ENCODE measurements around the gene IGSF21. TPM values are rescaled to one million over a fixed set of nuclear protein-coding genes. Genes with fewer than 3 reads are reported as not detected.

The IGSF21 gene
- total RNA-seq, 1 donor from 2014 or later, result not detected

- no peak for TF ChIP-seq CTCF (conservative IDR thresholded peaks at IDR 0.05; ENCODE audit: low read depth, low read length)
- no peak for DNase-seq (ENCODE audit: low read depth)
- H3K4me3 ChIP-seq (ENCODE audit: low read depth, low read length), result no peak overlapping the region
Observed at GRCh38 chr1:18085387-18086074, 22.1 kb upstream of the IGSF21 start.

DNA sequence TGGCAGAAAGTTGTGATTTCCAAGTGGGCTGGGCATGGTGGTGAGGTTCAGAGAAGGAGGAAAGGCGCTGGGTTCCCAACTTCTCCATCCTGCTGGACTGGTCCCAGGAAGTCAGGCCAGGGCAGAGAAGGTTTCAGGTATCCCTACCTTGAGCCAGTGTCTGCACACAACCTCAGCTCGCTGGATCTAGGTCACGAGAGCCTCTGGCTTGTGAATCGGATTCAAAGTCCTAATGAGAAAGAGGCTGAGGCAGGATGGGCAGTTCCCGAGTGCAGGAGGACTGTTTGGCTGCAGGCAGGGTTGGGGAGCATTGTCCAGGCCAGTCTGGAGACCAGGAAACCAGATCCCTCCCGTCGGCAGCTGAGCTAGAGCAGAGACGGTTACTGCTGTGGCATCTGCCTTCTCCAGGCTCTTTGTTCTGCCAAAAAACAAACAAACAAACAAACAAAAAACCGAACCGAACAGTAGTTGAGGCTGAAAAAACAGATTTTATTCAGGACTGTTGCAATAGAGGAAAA is 19.5 kb upstream of the IGSF21 start:
- no peak for TF ChIP-seq CTCF (conservative IDR thresholded peaks at IDR 0.05; ENCODE audit: low read depth, low read length)
- H3K4me3 ChIP-seq (ENCODE audit: low read depth, low read length), result no peak overlapping the region
- DNase-seq (ENCODE audit: low read depth), result no peak

DNA sequence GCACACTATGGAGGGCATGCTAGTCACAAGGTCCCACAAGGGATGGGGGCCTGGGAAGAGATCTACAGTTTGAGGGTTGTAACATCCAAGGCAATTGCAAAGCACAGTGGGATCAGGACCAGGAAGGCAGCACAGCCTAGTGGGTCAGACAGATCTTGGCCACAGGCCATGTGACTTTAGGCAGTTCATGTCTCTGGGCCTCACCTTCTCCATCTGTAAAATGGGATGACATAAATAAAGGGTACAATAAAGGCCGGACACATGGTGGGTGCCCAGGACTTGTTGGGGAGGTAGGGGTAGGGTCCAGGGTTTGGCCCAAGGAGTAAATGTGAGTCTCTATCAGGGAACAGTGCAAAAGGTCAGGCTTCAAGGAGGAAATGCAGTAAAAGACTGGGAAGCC is 18.1 kb upstream of the IGSF21 start:
- DNase-seq (ENCODE audit: low read depth), result no peak
- no peak overlapping the region for H3K4me3 ChIP-seq (ENCODE audit: low read depth, low read length)
- TF ChIP-seq CTCF (conservative IDR thresholded peaks at IDR 0.05; ENCODE audit: low read depth, low read length), result no peak

DNA sequence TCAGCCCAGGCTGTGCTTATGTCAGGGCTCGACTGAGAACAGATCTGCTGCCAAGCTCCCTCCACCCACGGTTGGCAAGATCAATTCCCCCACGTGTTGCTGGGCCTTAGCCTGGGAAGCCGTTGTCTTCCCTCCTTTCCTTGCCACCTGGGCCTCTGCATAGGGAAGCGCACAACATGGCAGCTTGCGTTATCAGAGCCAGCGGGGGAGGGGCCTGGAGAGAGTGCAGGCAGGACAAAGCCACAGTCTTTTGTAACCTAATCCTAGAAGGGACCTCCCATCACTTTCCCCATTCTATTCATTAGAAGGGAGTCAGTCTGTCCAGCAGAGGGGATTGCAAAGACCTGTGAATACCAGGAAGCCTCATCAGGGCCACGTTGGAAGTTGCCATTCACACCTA is 17.0 kb upstream of the IGSF21 start:
- no peak overlapping the region for H3K4me3 ChIP-seq (ENCODE audit: low read depth, low read length)
- TF ChIP-seq CTCF (conservative IDR thresholded peaks at IDR 0.05; ENCODE audit: low read depth, low read length), result no peak
- no peak for DNase-seq (ENCODE audit: low read depth)

DNA sequence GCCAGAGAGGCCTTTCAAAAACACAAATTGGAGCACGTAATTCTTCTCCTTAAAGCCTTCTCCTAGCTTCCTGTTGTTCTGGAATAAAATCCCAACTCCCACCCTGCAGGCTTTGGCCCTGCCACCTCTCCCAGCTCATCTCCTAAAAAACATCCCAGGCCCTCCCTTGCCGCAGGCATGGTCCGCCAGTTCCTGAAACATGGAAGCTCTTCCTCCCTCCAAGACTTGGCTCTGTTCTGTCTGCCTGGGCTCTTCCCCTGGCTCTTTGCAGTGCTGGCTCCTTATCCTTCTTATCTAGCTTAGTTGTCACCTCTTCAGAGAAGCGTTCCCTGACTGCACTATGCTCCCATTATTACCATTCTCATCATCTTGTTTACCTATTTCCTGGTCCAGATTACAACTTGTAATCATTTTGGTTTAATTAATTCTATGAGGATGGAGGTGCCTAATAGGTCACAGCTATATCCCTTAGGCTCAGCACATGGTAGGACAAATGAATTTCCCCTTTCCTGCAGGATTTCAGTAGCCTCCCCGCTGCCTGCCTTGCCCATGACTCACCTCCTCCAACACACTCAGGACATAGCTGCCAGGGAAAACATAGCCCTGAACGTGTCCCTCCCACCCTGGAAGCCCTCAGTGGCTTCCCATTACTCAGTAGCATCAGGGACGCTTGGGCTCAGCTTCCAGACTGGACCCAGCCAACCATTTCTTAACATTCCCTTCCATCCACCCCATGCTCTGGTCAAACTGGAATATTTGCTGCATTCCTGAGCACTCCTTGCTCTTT is 15.7 kb upstream of the IGSF21 start:
- no peak overlapping the region for H3K4me3 ChIP-seq (ENCODE audit: low read depth, low read length)
- no peak for TF ChIP-seq CTCF (conservative IDR thresholded peaks at IDR 0.05; ENCODE audit: low read depth, low read length)
- no peak for DNase-seq (ENCODE audit: low read depth)

- no peak overlapping the region for H3K4me3 ChIP-seq (ENCODE audit: low read depth, low read length)
- TF ChIP-seq CTCF (conservative IDR thresholded peaks at IDR 0.05; ENCODE audit: low read depth, low read length), result no peak
- DNase-seq (ENCODE audit: low read depth), result no peak
Observed at GRCh38 chr1:18093193-18093592, 14.4 kb upstream of the IGSF21 start.
